Peyer's patch (tissue), 4 donors: Measurements from ENCODE around the gene LCN10. TPM values are rescaled to one million over a fixed set of nuclear protein-coding genes. Genes with fewer than 3 reads are reported as not detected.
"Not testable (repeated sequence)": the region's sequence is repeated elsewhere in the genome, so short reads cannot be mapped to it uniquely, and the experiment has no call there.

Experiments
- DNase-seq, 3 donors: peaks; one replicate each; pipeline ENCODE4 v3.0.0-alpha.2; 2017 to 2019
- H3K27ac ChIP-seq, 4 donors: fragments of 200-600 bp; sonication (generic); one replicate each; pipeline ENCODE4 v1.5.1; 2016 to 2019
- H3K27me3 ChIP-seq, 2 donors: fragments of 200-600 bp; sonication (generic); one replicate each; pipeline ENCODE4 v1.5.1; 2019
- H3K36me3 ChIP-seq, 3 donors: fragments of 200-600 bp; sonication (generic); one replicate each; pipeline ENCODE4 v1.5.1; 2016 to 2019
- H3K4me1 ChIP-seq, 4 donors: fragments of 200-600 bp; sonication (generic); one replicate each; pipeline ENCODE4 v1.5.1; 2016 to 2019
- H3K4me3 ChIP-seq, 4 donors: fragments of 200-600 bp; sonication (generic); 1 replicate in 3 of 4; 2 replicates in 1 of 4; pipeline ENCODE4 v1.5.1; 2016 to 2019; ENCODE audit warnings: mild to moderate bottlenecking in 1 of 4
- H3K9me3 ChIP-seq, 4 donors: fragments of 200-600 bp; sonication (generic); one replicate each; pipeline ENCODE4 v1.5.1; 2016 to 2019; ENCODE audit warnings: mild to moderate bottlenecking in 1 of 4
- POLR2A ChIP-seq, 2 donors: fragments of 450-650 bp; IDR thresholded peaks; one replicate each; pipeline ENCODE4 v1.5.1; 2017; ENCODE audit warnings: antibody characterized with exemption in 2 of 2, mild to moderate bottlenecking in 2 of 2, moderate library complexity in 2 of 2
- total RNA-seq, 4 donors: library from RNA; depleted of rRNA; stranded (reverse); fragments of >200 nt; gene quantifications; one replicate each; pipeline ENCODE4 v1.1.0, GENCODE V29; 2016
- TF ChIP-seq, protein P1 (sequence below), 6 experiments: fragments of 450-650 bp in 4 of 6; fragments of 200-600 bp in 2 of 6; sonication (generic) in 1 of 6; IDR thresholded peaks; one replicate each; pipeline ENCODE4 v1.5.1; 2017 to 2019; ENCODE audit warnings: antibody characterized with exemption in 6 of 6, mild to moderate bottlenecking in 3 of 6, moderate library complexity in 1 of 6

The LCN10 gene
- total RNA-seq, 4 donors from 2014 or later = 1.1 to 28.1 (median 4.4) TPM

DNA sequence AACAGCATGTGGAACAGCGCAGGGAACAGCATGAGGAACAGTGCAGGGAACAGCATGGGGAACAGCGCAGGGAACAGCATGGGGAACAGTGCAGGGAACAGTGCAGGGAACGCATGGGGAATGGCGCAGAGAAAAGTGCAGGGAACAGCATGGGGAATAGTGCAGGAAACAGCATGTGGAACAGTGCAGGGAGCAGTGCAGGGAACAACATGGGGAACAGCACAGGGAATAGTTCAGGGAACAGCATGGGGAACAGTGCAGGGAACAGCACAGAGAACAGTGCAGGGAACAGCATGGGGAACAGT lies 13.3 kb upstream of the LCN10 start:
- Histone ChIP-seq H3K9me3 (peaks cover 0 to 15% (median 5%) of the 10 kb centered on the region in 4 donors), H3K36me3 (no peaks in the 10 kb centered on the region), H3K4me1 (peaks cover 0 to 20% (median 0%) of the 10 kb centered on the region in 4 donors), H3K4me3 (no peak overlapping the region), H3K27ac (no peak overlapping the region), H3K27me3 (no peaks in the 10 kb centered on the region)
- TF ChIP-seq POLR2A (IDR thresholded peaks at IDR 0.05) = no peak
- TF ChIP-seq, protein P1, sequence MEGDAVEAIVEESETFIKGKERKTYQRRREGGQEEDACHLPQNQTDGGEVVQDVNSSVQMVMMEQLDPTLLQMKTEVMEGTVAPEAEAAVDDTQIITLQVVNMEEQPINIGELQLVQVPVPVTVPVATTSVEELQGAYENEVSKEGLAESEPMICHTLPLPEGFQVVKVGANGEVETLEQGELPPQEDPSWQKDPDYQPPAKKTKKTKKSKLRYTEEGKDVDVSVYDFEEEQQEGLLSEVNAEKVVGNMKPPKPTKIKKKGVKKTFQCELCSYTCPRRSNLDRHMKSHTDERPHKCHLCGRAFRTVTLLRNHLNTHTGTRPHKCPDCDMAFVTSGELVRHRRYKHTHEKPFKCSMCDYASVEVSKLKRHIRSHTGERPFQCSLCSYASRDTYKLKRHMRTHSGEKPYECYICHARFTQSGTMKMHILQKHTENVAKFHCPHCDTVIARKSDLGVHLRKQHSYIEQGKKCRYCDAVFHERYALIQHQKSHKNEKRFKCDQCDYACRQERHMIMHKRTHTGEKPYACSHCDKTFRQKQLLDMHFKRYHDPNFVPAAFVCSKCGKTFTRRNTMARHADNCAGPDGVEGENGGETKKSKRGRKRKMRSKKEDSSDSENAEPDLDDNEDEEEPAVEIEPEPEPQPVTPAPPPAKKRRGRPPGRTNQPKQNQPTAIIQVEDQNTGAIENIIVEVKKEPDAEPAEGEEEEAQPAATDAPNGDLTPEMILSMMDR (IDR thresholded peaks at IDR 0.05) = no peak
- no peak for DNase-seq

DNA sequence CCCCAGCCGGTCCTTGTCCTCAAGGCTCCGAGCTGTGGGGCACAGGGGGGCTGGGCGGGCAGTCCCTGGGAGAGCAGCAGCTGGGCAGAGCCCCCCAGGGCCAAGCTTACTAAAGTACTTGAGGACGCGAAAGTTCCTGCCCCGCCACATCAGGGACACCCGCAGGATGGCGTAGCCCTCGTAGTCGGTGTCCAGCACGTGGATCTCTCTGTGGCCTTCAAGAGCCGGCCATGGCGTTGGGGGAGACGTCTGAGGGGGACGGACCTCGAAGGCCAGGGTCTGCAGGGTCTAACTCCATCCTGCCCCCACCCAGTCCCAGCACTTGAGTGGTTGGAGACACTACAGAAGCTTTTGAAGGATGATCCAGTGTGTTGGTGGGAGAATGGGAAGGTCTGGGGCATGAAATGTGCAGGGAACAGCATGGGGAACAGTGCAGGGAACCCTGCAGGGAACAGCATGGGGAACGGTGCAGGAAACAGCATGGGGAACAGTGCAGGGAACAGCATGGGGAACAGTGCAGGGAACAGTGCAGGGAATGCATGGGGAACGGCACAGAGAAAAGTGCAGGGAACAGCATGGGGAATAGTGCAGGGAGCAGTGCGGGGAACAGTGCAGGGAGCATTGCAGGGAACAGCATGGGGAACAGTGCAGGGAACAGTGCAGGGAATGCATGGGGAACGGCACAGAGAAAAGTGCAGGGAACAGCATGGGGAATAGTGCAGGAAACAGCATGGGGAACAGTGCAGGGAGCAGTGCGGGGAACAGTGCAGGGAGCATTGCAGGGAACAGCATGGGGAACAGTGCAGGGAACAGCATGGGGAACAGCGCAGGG lies 12.8 kb upstream of the LCN10 start:
- DNase-seq, H3K4me3 ChIP-seq, H3K36me3 ChIP-seq: not testable (repeated sequence)

DNA sequence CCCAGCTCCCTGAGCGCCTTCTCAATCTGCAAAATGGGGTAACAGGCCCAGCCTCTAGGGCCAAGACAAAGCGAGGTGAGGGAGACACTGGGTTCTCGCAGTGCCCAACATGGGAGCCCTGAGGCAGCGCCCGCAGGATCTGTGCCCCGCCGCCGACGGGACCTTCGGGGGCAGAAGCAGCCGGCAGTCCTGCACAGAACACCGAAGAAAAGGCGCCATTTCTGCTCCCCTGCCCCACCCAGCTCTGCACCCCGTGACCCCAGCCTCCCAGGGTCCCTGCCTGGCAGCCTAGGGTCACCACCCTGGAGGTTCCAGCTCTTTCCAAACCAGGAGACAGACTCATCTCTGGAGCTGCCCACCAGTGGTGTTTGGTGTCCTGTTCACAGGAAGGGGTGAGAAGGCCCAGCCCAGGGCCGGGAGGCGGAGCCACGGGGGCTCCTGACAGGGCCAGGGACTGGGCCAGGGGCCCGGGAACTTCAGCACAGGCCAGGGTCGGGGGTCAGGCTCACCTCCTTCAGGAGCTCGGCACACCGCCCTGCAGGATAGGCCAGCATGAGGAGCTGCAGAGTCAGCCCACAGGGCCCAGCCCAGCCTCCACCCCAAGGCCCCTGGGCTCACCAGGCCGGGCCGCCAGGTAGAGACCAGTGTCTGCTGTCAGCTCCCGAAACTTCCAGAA lies 12.0 kb upstream of the LCN10 start:
- H3K36me3 ChIP-seq = no peaks in the 10 kb centered on the region
- peaks cover 0 to 17% (median 5%) of the 10 kb centered on the region in 4 donors for H3K9me3 ChIP-seq
- H3K27ac ChIP-seq = peak overlapping the region in 1 of 4 donors; percentile 31
- peaks cover 0 to 20% (median 0%) of the 10 kb centered on the region in 4 donors for H3K4me1 ChIP-seq
- DNase-seq = no peak
- H3K4me3 ChIP-seq = no peak overlapping the region
- TF ChIP-seq, protein P1 (IDR thresholded peaks at IDR 0.05) = no peak
- TF ChIP-seq POLR2A (IDR thresholded peaks at IDR 0.05) = no peak
- H3K27me3 ChIP-seq = no peaks in the 10 kb centered on the region

More for the DNA sequence above, 12.8 kb upstream of the LCN10 start:
- H3K27me3 ChIP-seq = not testable (repeated sequence)
- Histone ChIP-seq H3K27ac (peak overlapping the region in 1 of 4 donors; percentile 31), H3K9me3 (peaks cover 0 to 17% (median 5%) of the 10 kb centered on the region in 4 donors), H3K4me1 (peaks cover 0 to 20% (median 0%) of the 10 kb centered on the region in 4 donors)

DNA sequence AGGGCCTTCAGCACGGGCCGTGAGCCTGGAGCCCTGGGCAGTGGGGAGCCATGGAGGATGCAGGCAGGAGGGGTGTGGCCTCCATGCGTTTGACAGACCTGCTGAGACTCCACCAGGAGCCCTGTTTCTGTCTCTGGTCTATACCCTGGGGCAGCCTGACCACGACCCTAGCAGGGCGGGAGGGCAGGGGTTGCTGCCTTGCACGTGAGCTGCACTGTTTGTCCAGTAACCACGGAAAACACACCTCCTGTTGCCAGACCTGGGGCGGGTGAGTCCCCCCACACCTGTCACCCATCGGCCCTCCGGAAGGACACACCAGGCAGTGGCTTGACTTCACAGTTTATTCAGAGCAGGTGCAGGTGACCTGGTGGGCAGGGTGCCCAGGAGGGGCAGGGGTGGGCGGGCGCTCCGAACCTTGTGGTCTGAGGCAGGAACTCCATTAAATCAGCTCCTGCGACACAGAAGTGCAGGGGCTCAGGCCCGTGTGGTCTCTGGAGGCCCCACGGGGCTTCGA lies 11.4 kb upstream of the LCN10 start:
- H3K4me3 ChIP-seq = no peak overlapping the region
- H3K4me1 ChIP-seq = peaks cover 0 to 22% (median 2%) of the 10 kb centered on the region in 4 donors
- DNase-seq = peak in 1 of 3 donors; percentile 56
- H3K27ac ChIP-seq = peak overlapping the region in 1 of 4 donors; percentile 17
- H3K9me3 ChIP-seq = peaks cover 0 to 17% (median 5%) of the 10 kb centered on the region in 4 donors
- H3K36me3 ChIP-seq = no peaks in the 10 kb centered on the region
- H3K27me3 ChIP-seq = no peaks in the 10 kb centered on the region
- TF ChIP-seq, protein P1 (IDR thresholded peaks at IDR 0.05) = no peak
- no peak for TF ChIP-seq POLR2A (IDR thresholded peaks at IDR 0.05)

DNA sequence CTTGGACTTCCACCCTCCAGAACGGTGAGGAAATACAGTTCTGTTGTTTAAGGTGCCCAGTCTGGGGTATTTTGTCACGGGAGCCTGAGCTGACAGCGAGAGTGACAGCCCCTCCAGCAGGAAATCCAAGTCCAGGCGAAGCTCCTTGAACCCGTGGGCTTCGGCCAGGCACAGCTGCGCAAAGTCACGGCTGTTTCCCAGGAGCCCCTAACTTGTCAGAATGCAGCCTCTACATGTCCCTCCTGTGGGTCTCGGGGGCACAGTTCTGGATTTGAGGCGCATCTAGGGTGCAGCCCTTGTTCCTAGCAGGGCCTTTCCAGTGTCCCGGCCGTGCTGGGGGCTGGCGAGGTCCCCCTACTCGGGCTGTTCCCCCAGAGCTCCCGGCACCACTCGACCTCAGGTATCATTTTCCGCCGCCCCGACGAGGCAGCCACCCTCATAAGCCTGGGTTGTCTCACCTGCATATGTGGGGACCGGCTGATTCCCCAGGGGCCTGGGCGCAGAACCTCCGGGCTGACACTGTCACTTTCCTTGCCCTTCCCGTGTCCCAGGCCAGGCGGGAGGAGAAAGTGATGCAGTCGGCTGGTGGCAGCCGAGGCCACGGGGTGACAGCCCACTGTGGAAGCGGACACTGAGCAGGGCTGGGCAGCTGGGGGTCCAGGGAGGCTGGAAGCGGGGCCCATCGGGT lies 10.8 kb upstream of the LCN10 start:
- TF ChIP-seq, protein P1 (IDR thresholded peaks at IDR 0.05) = no peak
- TF ChIP-seq POLR2A (IDR thresholded peaks at IDR 0.05) = no peak
- Histone ChIP-seq H3K9me3 (peaks cover 0 to 17% (median 5%) of the 10 kb centered on the region in 4 donors), H3K4me1 (peaks cover 0 to 25% (median 3%) of the 10 kb centered on the region in 4 donors), H3K27ac (peak overlapping the region in 1 of 4 donors; percentile 17), H3K36me3 (no peaks in the 10 kb centered on the region), H3K4me3 (no peak overlapping the region), H3K27me3 (no peaks in the 10 kb centered on the region)
- no peak for DNase-seq
